GM19328 (cell line): Measurements from ENCODE around the gene KCNQ1.

Experiments
- ATAC-seq: cut with Tn5 transposase; IDR thresholded peaks from one replicate; pipeline ENCODE4 v1.9.1; 2021; ENCODE audit warnings: mild to moderate bottlenecking, moderate library complexity; ENCODE audit not compliant: unreplicated experiment

The KCNQ1 gene

DNA sequence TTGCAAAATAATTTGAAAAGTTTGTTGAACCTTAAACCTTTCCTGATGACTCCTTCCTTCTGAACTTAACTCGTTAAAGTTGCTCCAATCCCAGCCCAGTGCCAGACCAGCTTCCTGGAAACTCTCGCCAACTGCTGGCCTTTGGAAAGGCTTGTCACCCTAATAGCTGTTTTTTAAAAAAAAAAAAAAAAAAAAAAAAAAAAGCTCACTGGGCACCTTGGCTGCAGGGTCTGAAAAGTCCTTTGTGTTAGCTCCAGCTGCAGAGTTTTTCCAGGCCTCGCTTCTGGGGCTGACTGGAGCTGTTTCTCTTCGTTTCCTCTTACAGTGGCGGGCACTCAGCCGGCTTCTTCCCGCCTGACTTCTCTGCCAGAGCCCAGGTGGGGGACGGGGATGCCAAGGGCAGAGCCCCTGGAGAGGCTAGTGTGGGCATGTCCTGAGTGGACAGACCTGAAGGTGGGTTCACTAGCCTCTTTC is 229.9 kb downstream of the KCNQ1 start:
- ATAC-seq: no peak

DNA sequence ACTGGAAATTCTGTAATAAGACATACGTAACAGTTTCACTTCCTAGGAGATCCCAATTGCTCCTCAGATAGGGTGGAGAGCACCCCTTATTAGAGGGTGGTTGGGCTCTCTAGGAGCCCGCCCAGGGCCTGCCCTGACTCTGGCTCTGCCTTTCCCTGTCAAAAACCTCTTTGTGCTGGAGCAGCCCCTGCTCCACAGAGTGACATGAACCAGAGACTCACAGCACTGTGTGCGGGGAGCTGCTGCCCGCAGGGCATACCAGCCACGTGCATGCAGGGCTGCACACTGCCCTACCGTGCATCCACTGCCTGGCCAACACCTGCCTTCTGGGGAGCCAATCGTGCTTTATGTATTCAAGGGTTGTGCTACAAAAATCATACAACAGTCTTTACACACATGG is 230.7 kb downstream of the KCNQ1 start:
- ATAC-seq: no peak

DNA sequence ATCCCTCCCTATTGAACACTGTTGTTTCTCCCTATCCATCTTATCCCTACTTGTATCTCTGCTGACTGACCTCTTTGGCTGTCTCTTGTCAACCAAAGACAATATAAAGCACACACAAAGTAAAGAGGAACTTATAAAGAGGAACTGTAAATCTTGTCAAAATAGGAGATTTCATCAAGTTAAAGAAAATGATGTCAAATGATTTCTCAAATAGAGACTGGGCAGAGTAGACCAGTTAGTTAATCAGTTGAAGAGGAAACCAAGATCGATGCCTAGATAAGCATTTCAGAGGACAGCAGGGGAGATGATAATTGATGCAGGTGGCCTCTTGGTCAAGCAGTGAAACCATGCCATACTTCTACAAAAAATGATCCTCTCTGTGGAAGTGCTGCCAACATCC is 232.3 kb downstream of the KCNQ1 start:
- ATAC-seq: no peak

DNA sequence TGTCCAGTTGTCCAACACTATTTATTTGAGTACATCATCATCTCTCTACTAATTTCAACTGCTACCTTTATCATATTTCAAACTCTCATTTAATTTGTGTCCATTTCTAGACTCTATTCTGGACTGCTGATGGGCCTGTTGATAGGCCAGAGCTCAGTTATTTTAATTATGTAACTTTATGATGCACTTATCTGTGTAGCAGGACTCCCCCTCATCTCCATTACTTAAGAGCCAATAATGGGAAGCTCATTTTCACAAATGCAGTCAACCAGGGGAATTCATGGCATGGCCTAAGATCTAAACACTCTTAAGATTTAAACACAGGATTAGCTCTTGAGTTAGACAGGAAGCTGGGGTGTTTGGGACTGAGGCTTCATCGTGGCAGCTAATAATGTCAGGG is 233.6 kb downstream of the KCNQ1 start:
- ATAC-seq: no peak

DNA sequence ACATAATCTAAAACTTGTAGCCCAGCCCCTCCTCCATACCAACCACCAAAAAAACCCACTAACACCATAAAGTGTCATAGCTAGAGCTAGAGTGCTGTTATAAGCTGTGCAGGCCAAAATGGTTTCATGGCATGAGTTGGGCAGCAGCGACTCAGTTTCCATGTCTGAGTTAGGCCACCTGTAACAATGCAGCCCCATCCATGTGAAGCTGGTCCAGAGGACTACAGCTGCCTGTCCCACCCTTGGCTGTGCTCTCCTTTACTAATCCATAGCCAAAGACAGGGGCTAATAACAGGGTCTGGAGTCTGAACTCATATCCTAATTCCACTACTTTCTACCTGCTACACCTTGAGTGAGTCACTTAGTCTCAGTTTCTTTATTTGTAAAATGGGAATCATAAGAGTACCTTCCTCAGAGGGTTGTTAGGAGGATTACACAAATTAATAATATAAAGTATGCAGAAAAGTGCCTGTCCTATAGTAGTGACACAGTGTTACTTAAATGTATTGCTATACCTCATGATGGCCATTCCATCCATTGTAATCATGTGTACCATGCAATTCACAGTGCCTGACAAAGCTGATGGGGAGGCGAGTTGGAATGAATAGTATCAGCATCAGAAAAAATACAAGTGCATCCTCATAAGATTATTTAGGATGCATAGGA is 234.3 kb downstream of the KCNQ1 start:
- no peak for ATAC-seq

DNA sequence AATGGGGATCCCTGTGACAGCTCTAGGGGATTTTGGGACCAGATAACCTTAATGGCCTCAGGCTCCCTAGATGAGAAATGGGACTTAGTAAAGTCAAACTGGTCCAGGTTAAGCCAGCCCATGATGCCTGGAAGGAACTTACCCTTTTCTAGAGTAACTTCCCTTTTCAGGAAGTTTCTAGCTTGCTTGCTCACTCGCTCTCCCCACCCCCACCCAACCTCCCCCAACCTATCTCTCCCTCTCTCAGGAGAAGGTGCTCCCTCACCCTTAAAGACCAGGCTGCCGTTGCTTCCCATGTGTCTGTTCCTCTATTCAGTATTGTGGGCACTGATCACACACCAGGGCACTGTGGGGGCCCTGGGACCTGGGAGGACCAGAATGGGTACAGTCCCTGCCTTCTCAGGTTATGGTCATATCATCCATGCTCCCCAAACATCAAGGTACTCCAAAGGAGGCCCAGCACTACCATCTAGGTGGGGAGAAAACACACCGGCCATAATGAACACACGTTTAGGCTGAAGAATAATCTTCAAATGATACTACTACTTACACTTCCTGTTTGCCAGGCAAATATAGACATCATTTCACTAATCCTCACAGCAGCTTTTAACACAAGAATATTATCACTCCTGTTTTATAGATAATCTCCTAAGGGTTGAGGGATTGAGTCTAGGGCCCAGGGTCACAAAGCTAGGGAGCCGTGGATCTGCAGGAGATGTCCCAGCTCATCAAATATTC is 236.8 kb downstream of the KCNQ1 start:
- no peak for ATAC-seq

DNA sequence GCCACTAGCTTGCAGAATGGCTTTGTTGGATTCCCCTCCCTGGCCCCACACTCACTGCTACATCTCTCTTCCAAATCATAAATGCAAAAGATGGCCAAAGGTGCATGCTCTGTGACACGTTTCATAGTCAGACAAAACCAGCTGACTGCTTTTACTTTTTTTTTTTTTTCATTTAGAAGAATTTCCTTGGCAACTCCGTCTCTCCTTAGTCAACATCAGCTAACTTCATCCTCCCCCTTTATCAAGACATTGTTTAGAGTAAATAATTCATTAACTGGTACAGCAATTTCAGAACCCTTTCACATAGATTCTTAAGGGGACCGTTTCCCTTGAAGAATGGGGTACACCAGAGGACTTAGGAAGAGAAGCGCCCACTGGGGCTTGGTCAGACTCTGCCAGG is 239.0 kb downstream of the KCNQ1 start:
- ATAC-seq: no peak

DNA sequence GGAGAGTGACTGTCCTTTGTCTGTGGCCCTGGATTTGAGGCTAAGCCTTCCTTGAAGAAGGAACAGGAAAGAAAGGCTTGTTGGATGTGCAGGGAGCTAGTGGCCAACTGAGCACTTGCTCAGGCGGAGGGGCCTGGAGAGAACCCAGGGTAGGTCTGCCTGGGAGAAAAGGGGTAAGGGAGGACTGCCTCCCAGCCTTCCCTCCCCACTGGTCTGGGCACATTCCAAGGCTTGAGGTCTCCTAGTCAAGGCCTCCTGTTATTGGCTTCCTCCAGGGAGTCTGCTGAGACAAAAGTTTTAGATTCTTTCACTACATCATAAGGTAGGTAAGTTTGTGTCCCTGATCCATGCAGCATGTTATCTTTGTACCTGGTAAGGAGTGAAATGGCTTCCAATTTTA is 239.8 kb downstream of the KCNQ1 start:
- ATAC-seq: no peak

DNA sequence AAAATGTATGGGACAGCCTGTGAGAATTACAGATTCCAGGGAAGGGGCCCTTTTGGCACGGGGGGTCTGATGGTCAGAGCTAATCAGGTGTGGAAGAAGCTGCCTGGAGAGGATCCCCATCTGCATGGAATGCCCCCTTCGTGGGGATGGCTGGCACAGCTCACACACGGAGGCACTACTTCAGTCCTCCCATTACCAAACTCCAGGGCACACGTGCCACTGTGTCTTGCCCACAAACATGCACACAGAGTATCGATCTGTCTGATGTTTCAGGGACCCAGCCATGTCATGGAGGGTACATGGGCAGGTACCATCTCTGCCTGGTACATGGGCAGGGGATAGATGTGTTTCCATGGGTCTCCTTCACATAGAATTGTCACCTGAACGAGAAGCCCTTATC is 240.2 kb downstream of the KCNQ1 start:
- ATAC-seq: no peak

DNA sequence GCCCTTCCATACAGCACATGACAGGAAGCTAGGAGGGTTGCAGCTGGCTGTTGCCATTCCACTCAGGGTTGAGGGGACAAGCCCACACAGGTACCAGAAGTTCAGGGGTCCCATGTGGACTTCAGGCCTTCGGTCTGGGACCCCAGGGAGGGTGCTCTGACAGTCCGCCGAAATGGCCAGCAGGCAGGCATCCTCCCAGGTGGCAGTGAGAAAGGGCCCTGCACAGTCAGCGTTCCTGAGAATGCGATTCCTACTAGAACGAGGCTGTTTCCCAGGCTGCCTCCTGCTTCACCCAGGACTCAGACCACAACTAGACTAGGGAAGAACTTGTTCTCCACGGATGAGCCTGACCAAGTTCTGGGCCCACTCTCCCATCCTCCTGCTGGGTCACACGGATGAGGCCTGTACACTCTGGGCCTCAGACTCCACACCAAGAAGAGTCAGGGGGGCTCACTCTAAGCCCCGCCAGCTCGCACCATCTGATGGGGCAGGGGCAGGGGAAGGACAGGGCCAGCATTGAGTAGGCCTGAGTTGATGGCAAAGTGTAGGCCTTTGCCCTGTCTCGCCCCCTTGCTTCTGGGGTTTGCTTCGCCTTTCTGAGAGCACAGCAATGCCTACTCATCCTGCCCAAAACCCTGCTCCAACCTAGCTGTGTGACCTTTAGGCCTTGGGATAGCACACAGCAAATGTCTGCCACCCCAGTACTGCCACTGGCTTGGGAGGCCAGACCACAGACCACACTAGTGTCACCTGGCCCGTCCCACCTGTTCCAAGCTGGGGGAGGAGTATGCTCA is 241.0 kb downstream of the KCNQ1 start:
- no peak for ATAC-seq

DNA sequence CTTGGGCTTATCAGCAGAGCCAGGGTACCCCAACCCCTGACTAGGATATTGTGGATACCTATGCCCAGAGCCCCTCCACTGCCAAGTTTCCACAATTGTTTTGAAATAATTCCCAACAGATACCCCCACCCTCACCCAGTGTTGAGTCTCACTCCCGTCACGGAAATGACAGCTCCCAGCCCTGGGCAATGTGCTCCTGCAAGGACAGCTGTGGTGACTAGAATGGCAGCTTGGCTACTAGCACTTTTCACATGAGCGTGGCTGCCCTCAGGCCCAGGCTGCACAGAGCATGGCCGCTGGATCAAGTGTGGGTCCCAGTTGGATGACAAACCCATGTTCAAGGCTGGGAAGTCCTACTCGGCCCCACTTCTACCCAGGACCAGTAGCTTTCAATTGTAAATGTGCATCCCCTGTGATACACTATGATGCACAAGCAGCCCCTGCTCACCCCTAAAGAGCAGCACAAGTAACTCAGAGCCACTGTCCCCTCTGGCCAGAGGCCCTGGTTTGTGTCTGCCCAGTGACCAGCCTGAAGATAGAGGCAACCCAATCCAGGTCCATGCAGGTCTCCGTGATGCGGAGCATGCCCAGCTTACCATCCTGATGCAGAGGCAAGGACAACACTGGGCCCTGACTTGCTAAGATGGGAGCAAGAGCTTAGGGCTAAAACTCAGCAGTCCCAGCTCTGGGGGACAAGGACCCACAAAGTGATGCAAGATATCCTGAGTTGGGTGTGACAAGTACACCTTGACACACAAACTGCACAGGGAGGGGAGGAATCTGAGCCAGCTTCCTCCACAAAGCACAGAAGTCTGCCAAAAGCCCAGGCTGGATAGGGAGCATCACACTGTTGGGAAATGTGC is 241.8 kb downstream of the KCNQ1 start:
- no peak for ATAC-seq

DNA sequence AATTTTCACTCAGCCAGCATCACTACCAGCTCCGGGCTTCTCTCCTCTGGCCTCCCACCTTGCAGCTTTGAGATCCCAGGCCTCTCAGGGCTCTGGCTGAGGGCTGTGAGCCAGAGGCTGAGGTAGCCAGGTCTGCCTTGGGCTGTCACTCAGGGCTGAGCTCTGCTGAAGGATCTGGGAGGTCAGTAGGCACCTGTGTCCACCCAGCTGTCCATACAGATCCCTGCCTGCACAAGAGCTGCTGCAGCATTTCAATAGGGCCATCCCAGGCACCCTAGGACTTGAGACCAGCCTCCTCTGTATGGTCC is 242.4 kb downstream of the KCNQ1 start:
- ATAC-seq: no peak

DNA sequence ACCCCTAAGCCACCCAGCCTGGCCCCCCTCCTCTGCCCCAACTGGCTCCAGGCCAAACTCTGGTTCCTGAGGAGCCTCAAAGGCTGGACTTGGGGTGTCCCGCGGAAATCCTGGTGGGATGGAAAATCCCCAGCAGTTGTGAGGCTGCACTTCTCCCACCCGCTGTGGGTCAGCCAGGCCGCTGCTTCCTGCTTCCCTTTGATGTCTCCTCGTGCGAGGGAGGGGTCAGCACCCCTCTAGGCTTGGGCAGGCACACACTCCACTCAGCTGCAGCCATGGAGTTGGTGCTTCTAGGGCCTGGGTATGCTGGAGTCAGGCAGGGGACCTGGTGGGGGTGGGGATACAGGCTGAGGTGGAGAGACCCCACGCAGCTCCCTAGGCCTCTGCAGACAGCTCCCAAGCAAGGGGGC is 243.0 kb downstream of the KCNQ1 start:
- no peak for ATAC-seq

DNA sequence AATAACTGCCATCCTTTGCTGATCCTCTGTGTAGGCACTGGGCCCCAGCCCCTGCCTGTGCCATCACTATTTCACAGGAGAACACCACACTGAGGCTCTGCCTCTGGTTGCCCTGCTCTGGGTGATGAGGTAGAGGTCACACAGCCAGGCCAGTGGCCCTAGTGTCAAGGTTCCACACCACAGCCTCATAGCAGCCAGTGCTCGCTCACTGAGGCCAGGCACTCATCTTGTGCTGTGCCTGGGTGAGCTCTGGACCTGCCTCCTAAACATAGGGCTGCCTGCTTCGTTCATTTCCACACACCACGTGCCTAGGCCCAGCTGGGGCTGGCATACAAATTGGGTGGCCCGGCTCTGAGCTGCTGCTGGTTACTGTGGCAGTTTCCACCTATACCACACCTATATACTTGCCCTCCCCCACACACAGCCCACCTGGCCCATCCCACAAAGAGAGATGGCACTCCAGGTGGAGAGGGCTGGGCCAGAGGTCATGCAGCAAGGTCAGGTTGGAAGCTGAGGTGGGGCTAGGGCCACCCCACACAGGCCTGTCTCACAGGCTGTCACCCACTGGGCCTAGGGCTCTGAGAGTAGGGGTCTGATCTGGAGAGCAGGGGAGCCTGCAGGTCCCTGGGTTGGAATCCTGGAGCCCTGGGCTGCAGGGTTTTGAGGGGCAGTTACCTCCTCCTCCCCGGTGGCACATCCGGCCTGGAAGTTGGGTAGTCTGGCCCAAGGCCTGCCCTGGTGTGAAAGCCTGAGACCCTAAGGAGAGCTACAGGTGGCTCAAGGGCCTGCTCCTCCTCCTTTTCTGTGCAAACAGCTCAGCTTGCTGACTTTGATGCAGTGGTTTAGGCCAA is 243.8 kb downstream of the KCNQ1 start:
- no peak for ATAC-seq

DNA sequence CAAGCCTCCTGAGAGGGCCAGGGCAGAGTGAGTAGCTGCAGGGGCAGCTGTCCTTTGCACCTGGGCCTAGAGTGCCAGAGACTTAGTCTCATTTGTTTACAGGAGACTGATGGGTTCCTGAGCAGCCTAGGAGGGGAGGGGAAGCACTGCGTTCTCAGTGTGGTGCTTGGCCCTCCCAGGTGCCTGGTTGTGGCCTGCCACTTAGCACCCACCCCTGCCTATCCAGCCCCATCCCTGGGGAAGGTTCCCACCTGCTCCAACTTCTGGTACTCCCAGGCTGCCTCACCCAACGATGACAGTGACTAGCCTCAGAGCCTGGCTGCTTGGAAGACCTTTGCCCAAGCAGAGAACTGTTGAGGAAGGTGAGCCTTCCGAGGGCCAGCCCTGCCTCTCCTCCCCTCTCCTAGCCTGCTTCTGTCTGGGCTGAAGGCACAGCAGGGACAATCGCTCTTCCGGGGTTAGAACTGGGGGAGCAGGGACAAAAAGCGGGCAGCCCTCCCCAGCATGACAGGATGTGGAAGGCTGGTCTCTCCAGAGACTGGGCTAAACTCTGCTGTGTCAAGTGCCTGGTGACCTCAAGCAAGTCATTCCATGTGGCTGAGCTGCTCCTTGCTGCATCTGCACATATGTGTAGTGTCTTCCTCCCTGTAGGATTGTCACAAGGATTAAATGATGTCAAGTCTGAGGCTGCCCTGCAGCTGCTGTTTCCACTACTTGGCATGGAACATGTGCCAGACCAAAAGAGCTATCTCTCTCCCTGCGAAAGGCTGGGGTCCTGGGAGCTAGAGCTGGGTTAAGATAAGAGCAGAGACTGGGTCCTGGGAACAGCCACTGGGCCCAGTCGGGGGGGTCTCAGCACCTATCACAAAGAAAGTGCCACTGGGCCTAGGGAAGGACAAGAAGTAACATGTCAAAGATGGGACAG is 245.1 kb downstream of the KCNQ1 start:
- no peak for ATAC-seq

DNA sequence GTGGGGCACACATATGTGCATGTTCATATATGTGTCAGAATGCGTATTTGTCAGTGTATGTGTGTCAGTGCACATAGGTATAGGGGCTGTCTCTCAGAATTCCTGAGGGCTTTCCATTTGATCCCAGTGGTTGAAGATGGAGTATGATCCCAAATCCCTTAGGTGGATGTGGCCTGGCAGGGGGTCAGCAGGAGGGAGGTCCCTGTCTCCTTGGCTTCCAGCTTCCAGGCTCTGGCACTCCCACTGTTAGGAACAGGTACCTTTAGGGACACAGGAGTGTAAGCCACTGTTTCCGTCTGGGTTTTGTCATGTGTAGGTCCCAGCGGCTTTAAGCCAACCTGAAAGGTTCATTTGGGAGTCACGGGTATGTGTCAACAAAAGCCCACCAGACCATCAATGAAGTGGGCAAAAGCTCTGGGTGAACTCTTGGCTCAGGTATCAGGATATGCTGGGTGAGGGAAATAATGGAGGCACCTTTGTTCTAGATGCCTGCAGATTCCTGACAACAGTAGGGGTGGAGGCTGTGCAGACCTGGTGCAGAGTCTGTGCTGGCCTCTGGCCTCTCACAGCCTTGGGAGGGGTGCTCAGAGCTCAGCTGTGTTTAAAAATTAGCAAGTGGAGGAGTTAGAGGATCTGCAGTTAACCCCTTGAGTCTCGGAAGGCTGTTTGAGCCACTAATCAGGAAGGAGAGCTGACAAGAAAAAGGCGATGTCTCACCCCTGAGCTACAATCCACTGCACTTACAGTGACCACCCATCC is 246.0 kb downstream of the KCNQ1 start:
- no peak for ATAC-seq

DNA sequence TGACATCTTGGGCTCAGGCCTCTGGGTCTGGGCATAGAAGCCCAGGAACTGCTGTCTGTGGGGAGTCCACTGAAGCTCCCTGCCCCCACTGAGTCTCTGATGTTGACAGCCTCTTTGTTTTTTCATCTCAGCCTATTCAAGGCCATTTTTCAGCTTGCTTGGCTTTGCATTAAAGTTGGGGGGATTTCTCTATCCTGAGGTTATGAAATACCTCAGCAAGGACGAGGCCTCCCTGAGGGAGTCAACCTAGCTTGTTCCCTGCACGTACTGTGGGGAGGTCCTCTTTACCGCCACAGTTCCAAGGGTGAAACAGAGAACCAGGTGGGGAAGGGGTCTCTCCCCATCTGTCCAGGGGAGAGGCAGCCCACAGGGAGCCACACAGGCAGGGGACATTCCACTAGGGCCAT is 246.6 kb downstream of the KCNQ1 start:
- no peak for ATAC-seq
